PFSK-1 (cell line): ENCODE results near the gene CLCN6.

Source experiments
- FOXP2 ChIP-seq: optimal IDR thresholded peaks from 2 replicates; pipeline ENCODE3; 2011; ENCODE audit warnings: borderline replicate concordance, control low read depth, inconsistent platforms; ENCODE audit not compliant: insufficient read depth; ENCODE audit errors: extremely low read length, extremely low read depth
- POLR2AphosphoS5 ChIP-seq: IDR thresholded peaks from 2 replicates; pipeline ENCODE4 v1.6.1; 2012; ENCODE audit warnings: low read depth, mild to moderate bottlenecking, control low read depth, low read length, moderate library complexity
- SIN3A ChIP-seq: IDR thresholded peaks from 2 replicates; pipeline ENCODE4 v1.6.1; 2012; ENCODE audit warnings: mild to moderate bottlenecking, low read length, moderate library complexity, borderline replicate concordance; ENCODE audit not compliant: insufficient read depth
- TAF1 ChIP-seq: IDR thresholded peaks from 2 replicates; pipeline ENCODE4 v1.6.1; 2012; ENCODE audit warnings: low read length, control low read depth, borderline replicate concordance; ENCODE audit not compliant: insufficient read depth
- TF ChIP-seq, protein P1 (sequence below), 2 experiments: IDR thresholded peaks; 2 replicates each; pipeline versions ENCODE4 v1.6.1 to v1.8.0; 2011 to 2012; ENCODE audit warnings: low read depth in 2 of 2, low read length in 2 of 2, control low read depth in 1 of 2, inconsistent platforms in 1 of 2, mild to moderate bottlenecking in 1 of 2, moderate library complexity in 1 of 2; ENCODE audit not compliant: insufficient read depth in 1 of 2

Gene CLCN6

DNA sequence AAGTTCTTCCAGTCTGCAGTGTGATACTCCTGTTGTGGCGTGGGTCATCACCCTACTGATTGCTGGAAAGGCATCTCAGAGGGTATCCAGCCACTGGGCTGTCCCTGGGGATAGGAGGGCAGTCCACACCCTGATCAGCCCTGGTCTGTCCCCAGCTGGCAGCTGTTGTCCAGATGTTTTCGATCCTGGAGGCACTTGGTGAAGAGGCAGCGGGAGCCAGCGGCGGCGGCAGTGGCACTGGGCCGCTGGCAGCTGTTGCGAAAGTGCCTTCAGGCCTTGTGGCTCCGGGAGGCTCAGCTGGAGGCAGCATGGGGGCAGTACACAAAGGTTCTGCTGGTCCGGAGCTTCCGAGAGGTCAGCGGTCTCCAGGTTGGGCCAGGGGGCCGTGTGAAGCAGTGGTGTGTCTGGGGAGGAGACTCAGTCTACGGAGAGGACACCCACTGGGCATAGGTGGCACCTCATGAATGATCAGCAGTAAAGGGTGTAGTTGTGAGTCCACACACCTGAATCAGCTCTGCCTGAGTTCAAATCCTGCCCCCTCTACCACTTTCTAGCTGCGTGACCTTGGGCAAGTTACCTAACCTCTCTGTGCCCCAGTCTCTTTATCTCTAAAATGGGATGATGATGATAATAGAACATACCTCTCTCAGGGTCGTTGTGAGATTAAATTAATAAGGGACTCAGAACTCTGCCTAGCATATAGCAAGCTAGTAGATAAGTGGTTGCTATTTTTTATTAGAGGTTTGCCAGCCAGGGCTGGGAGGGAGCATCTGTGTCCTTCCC is 37.9 kb upstream of the CLCN6 start:
- TF ChIP-seq SIN3A (no peak), POLR2AphosphoS5 (no peak), TAF1 (no peak), FOXP2 (no peak)
- TF ChIP-seq, protein P1, sequence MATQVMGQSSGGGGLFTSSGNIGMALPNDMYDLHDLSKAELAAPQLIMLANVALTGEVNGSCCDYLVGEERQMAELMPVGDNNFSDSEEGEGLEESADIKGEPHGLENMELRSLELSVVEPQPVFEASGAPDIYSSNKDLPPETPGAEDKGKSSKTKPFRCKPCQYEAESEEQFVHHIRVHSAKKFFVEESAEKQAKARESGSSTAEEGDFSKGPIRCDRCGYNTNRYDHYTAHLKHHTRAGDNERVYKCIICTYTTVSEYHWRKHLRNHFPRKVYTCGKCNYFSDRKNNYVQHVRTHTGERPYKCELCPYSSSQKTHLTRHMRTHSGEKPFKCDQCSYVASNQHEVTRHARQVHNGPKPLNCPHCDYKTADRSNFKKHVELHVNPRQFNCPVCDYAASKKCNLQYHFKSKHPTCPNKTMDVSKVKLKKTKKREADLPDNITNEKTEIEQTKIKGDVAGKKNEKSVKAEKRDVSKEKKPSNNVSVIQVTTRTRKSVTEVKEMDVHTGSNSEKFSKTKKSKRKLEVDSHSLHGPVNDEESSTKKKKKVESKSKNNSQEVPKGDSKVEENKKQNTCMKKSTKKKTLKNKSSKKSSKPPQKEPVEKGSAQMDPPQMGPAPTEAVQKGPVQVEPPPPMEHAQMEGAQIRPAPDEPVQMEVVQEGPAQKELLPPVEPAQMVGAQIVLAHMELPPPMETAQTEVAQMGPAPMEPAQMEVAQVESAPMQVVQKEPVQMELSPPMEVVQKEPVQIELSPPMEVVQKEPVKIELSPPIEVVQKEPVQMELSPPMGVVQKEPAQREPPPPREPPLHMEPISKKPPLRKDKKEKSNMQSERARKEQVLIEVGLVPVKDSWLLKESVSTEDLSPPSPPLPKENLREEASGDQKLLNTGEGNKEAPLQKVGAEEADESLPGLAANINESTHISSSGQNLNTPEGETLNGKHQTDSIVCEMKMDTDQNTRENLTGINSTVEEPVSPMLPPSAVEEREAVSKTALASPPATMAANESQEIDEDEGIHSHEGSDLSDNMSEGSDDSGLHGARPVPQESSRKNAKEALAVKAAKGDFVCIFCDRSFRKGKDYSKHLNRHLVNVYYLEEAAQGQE (IDR thresholded peaks at IDR 0.05; ENCODE audit: insufficient read depth in 1 of 2, low read depth in 2 of 2, low read length in 2 of 2): no peak

DNA sequence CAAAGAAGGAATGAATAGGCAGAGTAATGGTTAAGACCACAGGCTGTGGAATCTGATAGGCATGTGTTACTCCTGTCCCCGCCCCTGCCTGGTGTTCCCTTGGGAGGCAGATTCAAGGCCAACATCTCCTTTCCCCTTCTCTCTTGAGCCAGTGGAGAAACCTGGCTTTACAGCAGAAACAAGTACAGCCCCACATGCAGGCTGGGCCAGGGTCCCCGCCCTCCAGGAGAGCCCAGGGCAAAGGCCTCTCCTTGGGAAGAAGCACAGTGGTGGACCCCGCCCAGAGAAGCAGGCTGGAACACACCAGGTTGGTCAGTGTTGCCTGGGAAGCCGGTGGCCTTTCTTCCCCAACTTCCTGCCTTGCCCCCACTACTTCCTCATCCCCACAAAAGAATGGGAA is 37.2 kb upstream of the CLCN6 start:
- TF ChIP-seq FOXP2 (no peak), SIN3A (no peak), POLR2AphosphoS5 (no peak)

DNA sequence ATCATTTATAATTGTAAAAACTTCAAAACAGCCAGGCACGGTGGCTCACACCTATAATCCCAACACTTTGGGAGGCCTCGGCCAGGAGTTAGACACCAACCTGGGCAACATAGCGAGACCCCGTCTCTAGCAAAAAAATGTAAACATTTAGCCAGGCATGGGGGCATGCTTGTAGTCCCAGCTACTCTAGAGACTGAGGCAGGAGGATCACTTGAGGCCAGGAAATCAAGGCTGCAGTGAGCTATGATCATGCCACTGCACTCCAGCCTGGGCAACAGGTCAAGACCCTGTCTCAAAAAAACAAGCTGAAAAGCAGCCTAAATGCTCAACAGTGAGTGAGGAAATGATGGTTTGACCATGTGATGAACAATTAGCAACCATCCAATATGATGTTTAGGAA is 36.7 kb upstream of the CLCN6 start:
- TF ChIP-seq FOXP2 (no peak), SIN3A (no peak), TAF1 (no peak), POLR2AphosphoS5 (no peak)
- TF ChIP-seq, protein P1 (IDR thresholded peaks at IDR 0.05; ENCODE audit: insufficient read depth in 1 of 2, low read depth in 2 of 2, low read length in 2 of 2): no peak

DNA sequence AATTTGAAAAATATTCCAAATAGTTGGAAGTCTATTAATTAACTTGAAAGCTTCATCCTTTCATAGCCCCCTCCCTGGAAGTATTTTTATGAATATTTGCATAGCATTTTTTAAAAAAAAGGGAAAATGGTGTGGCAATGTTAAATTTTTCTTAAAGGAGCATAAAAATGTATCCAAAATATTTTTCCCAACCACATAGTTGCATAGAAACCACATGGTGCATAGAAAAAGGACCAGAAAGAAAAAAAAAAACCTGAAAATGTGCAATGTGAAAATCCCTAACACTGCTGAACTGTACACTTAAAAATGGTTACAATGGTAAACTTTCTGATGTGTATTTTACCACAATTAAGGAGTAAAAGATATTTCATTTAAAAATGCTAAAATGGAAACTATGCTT is 36.0 kb upstream of the CLCN6 start:
- TF ChIP-seq TAF1 (no peak), SIN3A (no peak), FOXP2 (no peak), POLR2AphosphoS5 (no peak)
- TF ChIP-seq, protein P1 (IDR thresholded peaks at IDR 0.05; ENCODE audit: insufficient read depth in 1 of 2, low read depth in 2 of 2, low read length in 2 of 2): no peak

DNA sequence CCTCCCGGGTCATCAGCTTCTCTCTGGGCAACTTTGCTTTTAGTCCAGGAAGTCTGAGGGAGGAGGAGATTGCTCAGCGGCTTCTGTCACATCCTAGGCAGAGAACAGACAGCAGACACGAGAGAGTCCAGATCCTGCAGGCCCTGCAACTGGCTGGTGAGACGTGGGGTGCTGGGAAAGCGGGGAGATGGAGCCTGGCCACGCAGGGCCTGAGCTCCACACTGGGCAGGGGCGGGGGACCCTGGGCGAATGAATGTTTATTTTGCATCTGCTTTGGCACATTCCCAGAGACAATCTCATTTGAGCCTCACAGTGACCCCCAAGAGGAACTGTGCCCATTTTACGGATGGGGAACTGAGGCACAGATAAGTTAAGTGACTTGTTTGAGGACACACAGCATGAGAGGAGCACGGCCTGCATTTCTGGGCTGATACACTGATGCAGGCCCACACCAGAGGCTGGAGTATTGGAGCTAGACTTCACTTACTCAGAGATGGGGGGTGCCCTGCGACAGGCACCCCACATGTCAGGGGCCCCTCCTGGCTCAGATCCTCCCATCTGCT is 34.4 kb upstream of the CLCN6 start:
- TF ChIP-seq, protein P1 (IDR thresholded peaks at IDR 0.05; ENCODE audit: insufficient read depth in 1 of 2, low read depth in 2 of 2, low read length in 2 of 2): no peak
- TF ChIP-seq TAF1 (no peak), POLR2AphosphoS5 (no peak), SIN3A (no peak), FOXP2 (no peak)
